Activated CD4-positive, alpha-beta T cell treated with anti-CD3 and anti-CD28 coated beads, Interleukin-2, amount 10 ng/mL, durations not matched to agents 24 days and 14 days (primary cell): Measurements from ENCODE around the gene TDP2. TPM values are rescaled to one million over a fixed set of nuclear protein-coding genes. Genes with fewer than 3 reads are reported as not detected.

ENCODE experiments used
- DNase-seq: peaks from one replicate; pipeline ENCODE4 v3.0.0; 2022
- H3K27ac Mint-ChIP-seq: one replicate; pipeline ENCODE4 v1.8.0; 2022; ENCODE audit warnings: mild to moderate bottlenecking, mixed read lengths
- H3K27me3 Mint-ChIP-seq: one replicate; pipeline ENCODE4 v1.8.0; 2022; ENCODE audit warnings: mixed read lengths
- H3K36me3 Mint-ChIP-seq: one replicate; pipeline ENCODE4 v1.8.0; 2022; ENCODE audit warnings: low read depth, mild to moderate bottlenecking, mixed read lengths
- H3K4me1 Mint-ChIP-seq: one replicate; pipeline ENCODE4 v1.8.0; 2021; ENCODE audit warnings: mixed read lengths
- H3K4me3 Mint-ChIP-seq: one replicate; pipeline ENCODE4 v1.8.0; 2022; ENCODE audit warnings: mild to moderate bottlenecking, moderate library complexity, mixed read lengths
- H3K9me3 Mint-ChIP-seq: one replicate; pipeline ENCODE4 v1.8.0; 2021; ENCODE audit warnings: mixed read lengths
- intact Hi-C: fragments of 100-400 bp; cut with micrococcal nuclease; formaldehyde crosslinking; loops from one replicate; pipeline ENCODE4 v1.15.1; 2023
- total RNA-seq: library from RNA; stranded (reverse); gene quantifications from 2 replicates; pipeline ENCODE4 v1.2.3, GENCODE V29; 2022

Gene TDP2
- total RNA-seq, 1 donor from 2014 or later = 45.3 TPM

- Mint-ChIP-seq H3K4me1 (no peaks in the 10 kb centered on the region), H3K9me3 (no peaks in the 10 kb centered on the region), H3K27ac (no peak overlapping the region), H3K36me3 (no peaks in the 10 kb centered on the region), H3K27me3 (peaks cover 7% of the 10 kb centered on the region), H3K4me3 (no peak overlapping the region)
- no peak for DNase-seq
- intact Hi-C loops = no loop called here
These were observed 47.0 kb downstream of the TDP2 start for GRCh38 chr6:24619661-24620060.

DNA sequence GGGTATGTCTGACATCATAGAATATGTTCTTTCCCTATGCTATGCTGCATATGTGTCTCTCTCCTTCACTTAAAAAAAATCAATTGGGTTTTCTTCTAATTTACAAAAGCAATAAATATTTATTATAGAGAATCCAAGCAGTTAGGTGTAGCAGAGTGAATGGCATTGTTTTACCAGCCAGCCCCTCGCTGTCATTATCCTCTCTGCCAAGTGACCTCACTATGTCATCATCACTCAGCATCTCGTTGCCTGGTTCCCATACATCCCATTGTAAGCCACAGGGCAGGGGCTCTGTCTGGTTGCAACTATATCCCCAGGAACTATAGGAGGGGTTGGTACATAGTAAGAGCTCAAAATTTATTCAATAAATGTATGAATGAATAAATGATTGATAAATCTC lies 52.1 kb downstream of the TDP2 start:
- intact Hi-C loops = no loop called here
- no peaks in the 10 kb centered on the region for H3K36me3 Mint-ChIP-seq
- H3K9me3 Mint-ChIP-seq = no peaks in the 10 kb centered on the region
- DNase-seq = no peak
- no peak overlapping the region for H3K27ac Mint-ChIP-seq
- no peaks in the 10 kb centered on the region for H3K4me1 Mint-ChIP-seq
- H3K27me3 Mint-ChIP-seq = peaks cover 10% of the 10 kb centered on the region
- H3K4me3 Mint-ChIP-seq = no peak overlapping the region

- no peaks in the 10 kb centered on the region for H3K4me1 Mint-ChIP-seq
- no peak for DNase-seq
- intact Hi-C loops = no loop called here
- no peaks in the 10 kb centered on the region for H3K36me3 Mint-ChIP-seq
- no peak overlapping the region for H3K4me3 Mint-ChIP-seq
- H3K27ac Mint-ChIP-seq = no peak overlapping the region
- no peaks in the 10 kb centered on the region for H3K9me3 Mint-ChIP-seq
- peaks cover 10% of the 10 kb centered on the region for H3K27me3 Mint-ChIP-seq
These were observed 52.7 kb downstream of the TDP2 start for GRCh38 chr6:24614043-24614420.

- no peaks in the 10 kb centered on the region for H3K36me3 Mint-ChIP-seq
- no peak for DNase-seq
- no peak overlapping the region for H3K27ac Mint-ChIP-seq
- no peak overlapping the region for H3K4me3 Mint-ChIP-seq
- H3K9me3 Mint-ChIP-seq = no peaks in the 10 kb centered on the region
- intact Hi-C loops = no loop called here
- H3K4me1 Mint-ChIP-seq = no peaks in the 10 kb centered on the region
- H3K27me3 Mint-ChIP-seq = peaks cover 10% of the 10 kb centered on the region
These were observed 53.2 kb downstream of the TDP2 start for GRCh38 chr6:24613361-24614042.

GRCh38 chr6:24610672-24611071 lies 56.0 kb downstream of the TDP2 start:
- H3K4me3 Mint-ChIP-seq = no peak overlapping the region
- H3K27me3 Mint-ChIP-seq = peaks cover 8% of the 10 kb centered on the region
- no peak for DNase-seq
- intact Hi-C loops = no loop called here
- H3K4me1 Mint-ChIP-seq = no peaks in the 10 kb centered on the region
- H3K36me3 Mint-ChIP-seq = no peaks in the 10 kb centered on the region
- H3K27ac Mint-ChIP-seq = no peak overlapping the region
- H3K9me3 Mint-ChIP-seq = no peaks in the 10 kb centered on the region

- no peaks in the 10 kb centered on the region for H3K4me1 Mint-ChIP-seq
- no peaks in the 10 kb centered on the region for H3K36me3 Mint-ChIP-seq
- intact Hi-C loops = no loop called here
- peaks cover 10% of the 10 kb centered on the region for H3K27me3 Mint-ChIP-seq
- no peak for DNase-seq
- no peaks in the 10 kb centered on the region for H3K9me3 Mint-ChIP-seq
- H3K4me3 Mint-ChIP-seq = no peak overlapping the region
- no peak overlapping the region for H3K27ac Mint-ChIP-seq
These were observed 59.2 kb downstream of the TDP2 start for GRCh38 chr6:24607310-24608105.

GRCh38 chr6:24606200-24606930 lies 60.3 kb downstream of the TDP2 start:
- H3K4me1 Mint-ChIP-seq = no peaks in the 10 kb centered on the region
- no peaks in the 10 kb centered on the region for H3K36me3 Mint-ChIP-seq
- H3K27me3 Mint-ChIP-seq = peaks cover 10% of the 10 kb centered on the region
- intact Hi-C loops = no loop called here
- no peak overlapping the region for H3K4me3 Mint-ChIP-seq
- H3K9me3 Mint-ChIP-seq = no peaks in the 10 kb centered on the region
- no peak overlapping the region for H3K27ac Mint-ChIP-seq
- no peak for DNase-seq

GRCh38 chr6:24603241-24603640 lies 63.5 kb downstream of the TDP2 start:
- Mint-ChIP-seq H3K4me3 (no peak overlapping the region), H3K36me3 (no peaks in the 10 kb centered on the region), H3K27ac (no peak overlapping the region), H3K9me3 (no peaks in the 10 kb centered on the region), H3K4me1 (no peaks in the 10 kb centered on the region), H3K27me3 (peaks cover 12% of the 10 kb centered on the region)
- intact Hi-C loops = no loop called here
- DNase-seq = no peak

- Mint-ChIP-seq H3K27ac (no peak overlapping the region), H3K36me3 (no peaks in the 10 kb centered on the region), H3K4me3 (no peak overlapping the region), H3K27me3 (peaks cover 12% of the 10 kb centered on the region), H3K9me3 (no peaks in the 10 kb centered on the region), H3K4me1 (no peaks in the 10 kb centered on the region)
- no peak for DNase-seq
- intact Hi-C loops = no loop called here
These were observed 65.8 kb downstream of the TDP2 start for GRCh38 chr6:24600903-24601302.

Other genes starting within 250 kb of the TDP2 start
- 0.17 and 0.44 TPM in 2 replicates for gene GPLD1, start 177.3 kb downstream of the TDP2 start, total RNA-seq
- gene ALDH5A1, start 171.9 kb downstream of the TDP2 start, total RNA-seq = 11.7 TPM in 2 replicates
- 0.02 TPM in 1 of 2 replicates, not detected in the other for gene KIAA0319, start 20.7 kb downstream of the TDP2 start, total RNA-seq
- gene ACOT13, start 178 bp upstream of the TDP2 start, total RNA-seq = 25.3 and 30.0 TPM in 2 replicates
- gene C6orf62, start 52.3 kb upstream of the TDP2 start, total RNA-seq = 113 and 118 TPM in 2 replicates
- gene GMNN, start 108.0 kb upstream of the TDP2 start, total RNA-seq = 71.0 and 76.8 TPM in 2 replicates
- gene ARMH2, start 132.0 kb upstream of the TDP2 start, total RNA-seq = 0.30 and 0.31 TPM in 2 replicates